Common myeloid progenitor, CD34-positive (primary cell): ENCODE measurements around the gene GPR63.

ENCODE experiments used
- CTCF ChIA-PET: fragments of 350-600 bp; sonication (Branson Sonifier 250); formaldehyde crosslinking; loops from one replicate; lab custom pipeline; 2021; ENCODE audit warnings: antibody characterized with exemption; lab: Charles Lee
- POLR2A ChIA-PET: fragments of 350-600 bp; sonication (Branson Sonifier 250); formaldehyde crosslinking; loops from one replicate; lab custom pipeline; 2021; ENCODE audit warnings: antibody characterized with exemption; lab: Charles Lee
- DNase-seq, 3 donors: peaks; one replicate each; pipeline versions ENCODE4 v3.0.0 to v3.0.0-alpha.2; 2013
- H3K27ac ChIP-seq, 2 experiments: 1 replicate in 1 of 2; 2 replicates in 1 of 2; pipeline ENCODE4 v1.7.0; 2013; ENCODE audit warnings: inconsistent platforms in 2 of 2, low read length in 2 of 2, mild to moderate bottlenecking in 2 of 2, low read depth in 1 of 2, moderate library complexity in 1 of 2; ENCODE audit not compliant: severe bottlenecking in 2 of 2, insufficient read depth in 1 of 2, poor library complexity in 1 of 2
- H3K27me3 ChIP-seq, 5 experiments: replicated peaks in 2 of 5; 1 replicate in 3 of 5; 2 replicates in 2 of 5; pipeline versions ENCODE4 v1.6.1 to v1.7.0; 2013; ENCODE audit warnings: low read length in 4 of 5, mild to moderate bottlenecking in 2 of 5, moderate library complexity in 2 of 5, inconsistent platforms in 1 of 5; ENCODE audit not compliant: insufficient read depth in 5 of 5, control insufficient read depth in 4 of 5
- H3K36me3 ChIP-seq, 4 experiments: 1 replicate in 2 of 4; 2 replicates in 2 of 4; pipeline versions ENCODE4 v1.6.1 to v1.7.0; 2013; ENCODE audit warnings: low read length in 3 of 4, control low read depth in 1 of 4, mild to moderate bottlenecking in 1 of 4; ENCODE audit not compliant: control insufficient read depth in 4 of 4, insufficient read depth in 4 of 4
- H3K4me1 ChIP-seq, 4 experiments: 1 replicate in 3 of 4; 2 replicates in 1 of 4; pipeline versions ENCODE4 v1.6.1 to v1.7.1; 2013; ENCODE audit warnings: low read length in 3 of 4, mild to moderate bottlenecking in 3 of 4, control low read depth in 1 of 4, inconsistent platforms in 1 of 4, moderate library complexity in 1 of 4; ENCODE audit not compliant: control insufficient read depth in 4 of 4, insufficient read depth in 4 of 4; ENCODE audit errors: control extremely low read depth in 1 of 4
- H3K4me3 ChIP-seq, 7 experiments: 1 replicate in 4 of 7; 2 replicates in 3 of 7; pipeline versions ENCODE4 v1.5.1 to v1.7.0; 2013; ENCODE audit warnings: mild to moderate bottlenecking in 7 of 7, low read length in 6 of 7, moderate library complexity in 6 of 7, inconsistent platforms in 2 of 7, low read depth in 2 of 7, control low read depth in 1 of 7; ENCODE audit not compliant: insufficient read depth in 4 of 7, control insufficient read depth in 1 of 7; ENCODE audit errors: extremely low read depth in 1 of 7
- H3K9me3 ChIP-seq, 5 experiments: 1 replicate in 4 of 5; 2 replicates in 1 of 5; pipeline versions ENCODE4 v1.6.1 to v1.7.1; 2013; ENCODE audit warnings: low read length in 4 of 5, mild to moderate bottlenecking in 2 of 5, inconsistent platforms in 1 of 5, low read depth in 1 of 5, moderate library complexity in 1 of 5; ENCODE audit not compliant: control insufficient read depth in 4 of 5, insufficient read depth in 2 of 5; ENCODE audit errors: control extremely low read depth in 1 of 5
- WGBS: methylation state at CpG from one replicate; pipeline ENCODE4 v1.1.5; 2013; ENCODE audit not compliant: insufficient coverage; 5-methylcytosine and 5-hydroxymethylcytosine counted together

The GPR63 gene

DNA sequence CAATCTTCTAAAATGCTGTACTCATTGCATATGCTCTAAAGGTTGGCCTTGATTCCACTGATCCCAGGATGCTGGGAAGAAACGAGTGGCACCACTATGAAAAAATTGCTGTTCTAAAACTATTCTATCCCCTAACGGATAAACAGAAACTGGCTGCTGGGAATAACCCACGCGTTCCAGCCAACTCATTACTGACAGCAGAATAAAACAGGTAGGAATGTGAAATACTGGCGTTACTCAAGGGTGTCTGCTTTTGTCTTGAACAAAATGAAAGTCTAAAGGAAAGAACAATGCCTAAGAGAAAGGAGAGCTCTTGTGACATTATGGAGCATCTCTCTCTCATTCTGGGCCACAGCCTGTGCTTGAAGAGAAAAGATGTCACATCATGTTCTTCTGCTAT lies 26.1 kb downstream of the GPR63 start:
- WGBS: 93% methylated on average over 3 of the region's 5 CpGs
- CTCF ChIA-PET: no interaction called here

DNA sequence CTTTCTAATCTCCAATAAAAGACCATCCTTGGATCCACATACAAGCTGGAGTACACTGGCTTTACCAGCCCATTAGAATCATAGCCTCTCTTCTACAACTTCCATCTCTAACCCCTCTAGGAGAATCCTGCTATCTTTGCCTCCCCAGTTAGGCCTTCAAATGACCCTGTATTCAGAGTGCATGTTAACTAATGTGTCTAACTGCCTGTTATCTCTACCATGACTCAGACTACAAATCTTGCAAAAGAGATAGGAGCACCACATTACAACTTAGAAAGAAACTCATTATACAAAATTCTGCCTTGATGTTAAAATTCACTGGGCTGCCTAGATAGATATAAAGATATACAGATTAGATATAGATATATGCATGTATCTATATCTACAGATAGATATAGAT lies 28.2 kb downstream of the GPR63 start:
- ChIA-PET CTCF (no interaction called here), POLR2A (no interaction called here)
- Histone ChIP-seq H3K27me3 (no peaks in the 10 kb centered on the region), H3K4me3 (no peak overlapping the region), H3K27ac (no peak overlapping the region), H3K36me3 (no peaks in the 10 kb centered on the region), H3K9me3 (no peaks in the 10 kb centered on the region), H3K4me1 (peaks cover 0 to 2% (median 0%) of the 10 kb centered on the region in 4 experiments)
- peak in 2 of 3 donors; percentile 9 to 27 for DNase-seq

More for the DNA sequence above, 26.1 kb downstream of the GPR63 start:
- no peak for DNase-seq
- H3K4me1 ChIP-seq: peaks cover 0 to 2% (median 0%) of the 10 kb centered on the region in 4 experiments
- H3K4me3 ChIP-seq: no peak overlapping the region
- no peaks in the 10 kb centered on the region for H3K36me3 ChIP-seq
- no peaks in the 10 kb centered on the region for H3K27me3 ChIP-seq
- POLR2A ChIA-PET: no interaction called here
- H3K9me3 ChIP-seq: no peaks in the 10 kb centered on the region
- H3K27ac ChIP-seq: no peak overlapping the region

DNA sequence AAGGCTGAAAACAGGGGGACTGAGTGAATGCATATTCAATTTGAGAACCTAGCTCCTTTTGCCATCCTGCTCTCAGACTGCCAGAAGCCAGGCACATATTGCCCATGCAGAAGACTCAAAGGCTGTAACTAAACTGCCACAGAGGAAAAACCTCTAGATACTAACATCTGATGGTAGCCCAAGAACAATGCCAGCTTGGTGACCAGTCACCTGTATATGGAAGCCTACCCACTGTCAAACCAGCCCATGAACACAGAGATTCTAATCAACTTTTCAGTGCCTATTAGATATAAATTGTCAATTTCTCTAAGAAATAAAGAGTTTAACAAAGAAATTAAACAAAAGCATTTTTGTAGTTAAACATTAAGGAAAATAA lies 34.2 kb downstream of the GPR63 start:
- no peaks in the 10 kb centered on the region for H3K27me3 ChIP-seq
- no peak overlapping the region for H3K4me3 ChIP-seq
- no peak for DNase-seq
- peaks cover 0 to 5% (median 0%) of the 10 kb centered on the region in 4 experiments for H3K36me3 ChIP-seq
- no peaks in the 10 kb centered on the region for H3K4me1 ChIP-seq
- no peak overlapping the region for H3K27ac ChIP-seq
- ChIA-PET POLR2A (no interaction called here), CTCF (no interaction called here)
- H3K9me3 ChIP-seq: no peaks in the 10 kb centered on the region

DNA sequence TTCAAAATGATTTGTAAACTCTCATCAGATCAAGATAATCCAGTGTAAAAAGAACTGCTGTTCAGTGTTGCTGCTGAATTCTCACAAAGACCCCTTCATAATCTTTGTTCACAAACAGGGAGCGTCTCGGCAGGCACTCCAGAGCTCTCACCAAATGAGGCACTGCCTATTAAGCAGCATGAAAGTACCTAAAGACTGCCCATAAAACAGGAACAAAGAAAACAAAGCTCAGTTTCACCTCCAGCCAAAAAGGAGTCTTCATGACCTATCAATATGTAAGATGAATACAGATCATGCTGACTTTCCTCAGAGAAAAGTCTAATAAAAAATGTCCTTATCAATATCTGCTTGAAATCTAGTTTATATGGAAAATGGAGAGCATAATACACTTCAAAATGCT lies 41.8 kb downstream of the GPR63 start:
- no peak for DNase-seq
- Histone ChIP-seq H3K27ac (no peak overlapping the region), H3K27me3 (no peaks in the 10 kb centered on the region), H3K36me3 (peaks cover 0 to 5% (median 0%) of the 10 kb centered on the region in 4 experiments), H3K9me3 (no peaks in the 10 kb centered on the region), H3K4me1 (no peaks in the 10 kb centered on the region), H3K4me3 (no peak overlapping the region)
- CTCF ChIA-PET: interaction anchor here (1.5 to 1.8 kb wide), 2 partner anchors 8 to 22 kb away, joined by 4 to 7 read pairs; no protein-coding TSS in a partner anchor
- WGBS: 92% methylated on average over 2 of the region's 2 CpGs
- POLR2A ChIA-PET: no interaction called here

DNA sequence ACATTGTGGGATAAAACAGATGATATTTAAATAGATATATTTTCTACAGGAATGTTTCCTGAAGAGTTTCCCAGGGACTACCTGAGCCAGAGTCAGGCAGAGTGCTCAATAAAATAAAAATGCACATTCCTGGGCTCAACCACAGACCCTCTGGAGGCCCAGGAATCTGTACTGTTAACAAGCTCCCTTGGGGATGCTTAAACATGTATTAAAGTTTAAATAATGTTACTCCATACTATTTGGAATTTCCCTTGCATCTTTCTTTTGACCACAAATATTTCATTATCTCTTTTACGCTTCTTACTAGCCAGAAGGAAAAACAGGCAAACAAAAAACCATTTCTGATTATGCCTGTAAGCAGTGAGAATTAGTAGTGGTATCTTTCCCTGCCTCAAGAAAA lies 42.3 kb downstream of the GPR63 start:
- no peaks in the 10 kb centered on the region for H3K9me3 ChIP-seq
- WGBS: no CpG with 5 or more reads among the region's 1 CpG

DNA sequence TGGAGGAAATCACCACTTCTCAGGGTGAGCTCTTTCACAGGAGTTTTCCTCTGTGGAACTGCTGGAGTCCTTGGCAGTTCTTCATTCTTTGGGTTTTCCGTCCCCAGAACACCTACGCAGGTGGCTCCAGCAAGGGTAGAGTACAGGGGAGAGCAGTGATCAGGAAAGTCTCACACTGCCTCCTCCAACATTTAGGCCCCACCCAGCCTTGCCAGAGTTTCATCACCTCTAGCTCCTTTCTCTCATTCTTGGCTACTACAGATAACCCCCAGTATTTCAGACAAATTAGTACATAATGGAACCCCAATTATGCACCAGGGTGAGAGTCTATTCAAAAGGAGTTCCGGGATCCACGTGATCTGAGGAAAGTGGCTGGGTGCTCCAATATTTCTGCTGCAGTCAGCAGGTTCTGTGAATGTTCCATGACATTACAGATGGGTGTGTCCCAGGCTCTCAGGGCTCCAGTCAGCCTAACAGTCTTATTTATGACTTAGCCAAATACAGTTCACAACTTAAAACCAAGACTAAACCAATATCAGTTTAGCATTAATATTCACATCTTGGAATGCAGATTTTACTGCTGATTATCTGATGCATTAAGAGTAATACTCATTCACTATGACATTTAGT lies 44.6 kb downstream of the GPR63 start:
- no peaks in the 10 kb centered on the region for H3K9me3 ChIP-seq
- no peaks in the 10 kb centered on the region for H3K27me3 ChIP-seq
- no peak for DNase-seq
- ChIA-PET POLR2A (no interaction called here), CTCF (no interaction called here)
- no peak overlapping the region for H3K4me3 ChIP-seq
- no peaks in the 10 kb centered on the region for H3K36me3 ChIP-seq
- H3K27ac ChIP-seq: no peak overlapping the region
- 100% methylated on average over 3 of the region's 4 CpGs for WGBS
- H3K4me1 ChIP-seq: peaks cover 0 to 5% (median 0%) of the 10 kb centered on the region in 4 experiments

More for the DNA sequence above, 42.3 kb downstream of the GPR63 start:
- Histone ChIP-seq H3K4me3 (no peak overlapping the region), H3K27me3 (no peaks in the 10 kb centered on the region), H3K36me3 (peaks cover 0 to 5% (median 0%) of the 10 kb centered on the region in 4 experiments), H3K27ac (no peak overlapping the region), H3K4me1 (no peaks in the 10 kb centered on the region)
- DNase-seq: no peak
- POLR2A ChIA-PET: no interaction called here
- CTCF ChIA-PET: interaction anchor here (1.5 kb wide), 1 partner anchor 21 kb away, joined by 4 read pairs; no protein-coding TSS in a partner anchor

DNA sequence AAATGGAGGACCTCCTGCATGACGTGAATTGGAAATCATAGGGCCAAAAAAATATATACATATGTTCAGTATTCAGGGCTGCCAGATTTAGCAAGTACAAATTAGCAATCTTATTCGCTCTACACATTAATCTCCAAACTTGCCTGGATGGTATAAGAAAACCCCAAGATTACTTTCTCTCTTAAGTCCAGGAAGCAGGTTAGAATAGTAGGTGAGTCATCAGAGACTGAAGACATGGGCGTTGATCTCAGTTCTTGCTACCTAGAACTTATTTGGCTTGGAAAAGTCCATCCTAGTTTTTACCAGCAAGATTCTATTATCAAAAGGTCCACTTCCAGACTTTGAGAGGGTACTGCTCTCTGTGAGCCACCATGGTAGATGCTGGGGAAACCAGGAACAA lies 47.4 kb downstream of the GPR63 start:
- Histone ChIP-seq H3K4me1 (peaks cover 0 to 14% (median 5%) of the 10 kb centered on the region in 4 experiments), H3K27me3 (no peaks in the 10 kb centered on the region), H3K4me3 (no peak overlapping the region), H3K27ac (no peak overlapping the region), H3K36me3 (no peaks in the 10 kb centered on the region), H3K9me3 (no peaks in the 10 kb centered on the region)
- DNase-seq: peak in 1 of 3 donors; percentile 2
- POLR2A ChIA-PET: no interaction called here
- WGBS: 100% methylated on average over 1 of the region's 3 CpGs
- CTCF ChIA-PET: no interaction called here
